Activated CD4-positive, alpha-beta T cell treated with anti-CD3 and anti-CD28 coated beads, Interleukin-2, amount 50 U/mL, for 16 hours (primary cell): Measurements from ENCODE around the gene DDX31.

Experiments
- DNase-seq: peaks from one replicate; pipeline ENCODE4 v3.0.0-alpha.2; 2020

The DDX31 gene

DNA sequence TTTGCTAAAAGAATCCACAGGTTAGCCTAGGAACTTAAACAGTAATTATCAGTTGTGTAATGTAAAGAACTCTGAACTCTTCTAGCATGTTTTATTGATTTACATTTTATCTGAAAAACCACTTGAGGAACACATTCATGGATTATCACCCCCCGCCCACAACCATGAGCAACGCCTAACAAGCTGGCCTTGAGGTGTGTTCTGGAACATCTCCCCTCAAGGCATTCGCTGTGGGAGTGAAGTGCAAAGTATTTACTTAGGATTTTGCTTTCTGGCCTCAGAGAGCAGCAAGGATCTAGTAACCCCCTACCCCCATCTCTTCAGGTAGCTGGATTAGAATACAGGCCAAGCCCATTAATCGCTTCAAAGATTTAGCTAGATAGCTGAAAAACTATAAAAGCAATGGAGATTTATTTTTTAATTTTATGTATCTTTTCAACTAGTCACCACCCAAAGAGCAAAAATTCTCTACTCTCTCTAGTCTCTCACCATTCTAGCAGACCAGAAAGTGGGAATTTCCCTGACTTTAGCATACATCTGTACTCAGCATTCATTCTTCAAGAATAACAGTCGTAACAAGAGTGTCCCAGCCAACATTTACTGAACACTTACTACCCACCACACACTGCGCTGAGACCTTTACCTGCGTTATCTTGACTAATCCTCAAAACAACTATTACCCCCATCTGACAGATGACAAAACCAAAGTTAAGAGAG lies 37.2 kb downstream of the DDX31 start:
- DNase-seq, result no peak

DNA sequence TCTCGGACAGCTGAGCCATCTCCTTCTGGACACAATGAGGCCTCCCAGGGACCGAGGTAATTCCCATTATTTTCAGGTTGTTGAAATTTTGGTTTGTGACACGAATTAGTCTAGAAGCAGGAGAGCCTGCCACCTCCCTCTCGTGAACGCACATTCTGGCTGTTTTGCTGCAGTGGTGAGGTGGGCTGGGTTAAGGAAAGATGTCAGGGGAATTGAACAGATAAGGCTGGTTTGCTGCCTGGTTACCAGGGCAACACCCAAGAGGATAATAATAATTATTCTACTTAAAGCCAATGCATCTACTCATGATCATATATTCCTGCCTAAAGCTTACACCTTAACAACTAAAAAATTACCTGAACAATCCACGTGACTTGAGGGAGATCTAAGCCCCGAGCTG lies 38.1 kb downstream of the DDX31 start:
- no peak for DNase-seq

DNA sequence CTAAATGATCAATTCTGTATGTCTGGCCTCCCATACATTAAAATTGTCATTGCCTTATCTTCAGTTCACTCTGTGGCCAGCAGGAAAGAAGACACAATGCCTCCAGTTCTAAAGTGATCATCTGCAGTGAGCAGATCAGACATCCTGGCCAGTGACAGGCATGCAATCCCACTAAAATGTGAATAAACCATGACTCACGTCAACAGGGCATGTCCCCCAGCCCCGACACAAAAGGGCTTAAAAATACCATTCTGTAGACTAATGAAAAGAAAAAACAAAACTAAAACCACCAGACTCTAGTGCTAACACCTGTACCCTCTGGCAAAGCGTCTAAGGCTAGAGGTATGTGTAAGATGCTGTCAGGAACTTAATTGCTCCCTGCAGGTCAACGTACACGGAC lies 38.5 kb downstream of the DDX31 start:
- DNase-seq, result no peak

DNA sequence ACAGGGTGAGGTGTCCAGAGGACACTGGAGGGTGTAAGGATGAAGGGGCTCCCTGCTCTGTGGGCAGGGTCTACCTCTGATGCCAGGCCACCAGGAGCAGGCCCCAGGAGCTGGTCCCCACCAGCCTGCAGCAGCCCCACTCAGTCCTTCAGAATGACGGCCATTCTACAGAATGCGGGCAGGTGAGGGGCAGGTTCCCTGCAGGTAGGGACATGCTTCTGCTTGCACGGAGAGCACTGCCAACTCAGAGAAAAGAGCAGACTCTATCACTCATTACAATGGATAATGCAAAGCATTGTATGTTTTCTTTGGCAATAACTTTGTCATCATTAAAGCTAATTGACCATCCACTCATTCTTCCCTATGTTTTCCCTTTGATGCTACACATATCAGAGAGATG lies 39.0 kb downstream of the DDX31 start:
- no peak for DNase-seq

DNA sequence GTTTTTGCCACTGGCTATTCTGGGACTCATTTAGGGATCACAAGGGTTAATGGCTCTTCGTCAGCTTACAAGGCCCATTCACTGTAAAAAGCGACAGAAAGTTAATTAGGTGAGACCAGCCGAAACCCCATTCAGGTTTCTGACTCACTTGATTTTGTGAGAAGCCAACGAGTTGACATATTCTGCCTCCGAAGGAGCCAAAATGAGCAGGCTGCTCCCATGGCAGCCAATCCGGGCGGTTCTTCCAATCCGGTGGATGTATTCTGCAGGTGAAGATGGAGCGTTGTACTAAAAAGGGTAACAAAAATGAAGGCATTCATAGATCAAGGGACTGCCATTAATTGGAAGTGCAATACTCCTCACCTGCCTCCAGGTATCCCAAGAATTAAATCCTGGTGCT lies 39.7 kb downstream of the DDX31 start:
- no peak for DNase-seq

DNA sequence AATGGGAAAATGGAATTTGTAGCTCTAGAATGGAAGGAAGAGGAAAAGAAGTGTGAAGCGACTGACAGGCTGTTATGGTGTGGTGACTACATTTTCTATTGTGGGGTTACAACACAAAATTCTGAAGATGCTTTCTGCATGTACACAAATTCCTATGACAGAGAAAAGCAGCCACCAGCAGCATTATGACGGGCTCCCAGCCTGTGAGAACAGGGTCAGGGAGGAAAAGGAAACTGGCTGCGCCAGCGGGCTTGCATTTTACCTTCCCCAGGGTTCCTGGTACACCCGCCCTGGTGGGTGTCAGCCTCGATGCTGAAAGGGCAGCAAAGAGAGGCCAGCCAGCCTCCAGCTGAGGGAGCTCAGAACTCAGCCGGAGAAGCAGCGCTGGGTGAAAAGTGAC lies 41.0 kb downstream of the DDX31 start:
- DNase-seq, result no peak

DNA sequence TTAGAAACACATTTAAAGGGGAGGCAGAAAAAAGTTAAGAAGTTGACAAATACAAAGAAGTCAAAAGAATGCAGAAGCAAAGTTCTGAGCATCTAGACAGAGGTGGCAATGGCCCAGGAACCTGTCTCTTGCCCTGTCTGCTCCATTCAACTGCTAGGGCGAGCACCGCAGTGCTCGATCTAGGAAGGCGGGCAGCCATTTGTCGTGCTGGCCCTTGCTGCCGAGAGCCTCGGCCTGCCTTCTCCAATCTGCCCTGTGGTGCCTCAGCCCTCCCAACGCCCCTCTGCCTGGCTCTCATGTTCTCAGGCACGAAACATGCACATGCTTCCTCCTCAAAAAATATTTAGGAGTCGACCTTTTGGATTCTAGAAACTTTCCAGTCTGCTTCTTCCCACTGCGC lies 42.2 kb downstream of the DDX31 start:
- DNase-seq, result no peak

DNA sequence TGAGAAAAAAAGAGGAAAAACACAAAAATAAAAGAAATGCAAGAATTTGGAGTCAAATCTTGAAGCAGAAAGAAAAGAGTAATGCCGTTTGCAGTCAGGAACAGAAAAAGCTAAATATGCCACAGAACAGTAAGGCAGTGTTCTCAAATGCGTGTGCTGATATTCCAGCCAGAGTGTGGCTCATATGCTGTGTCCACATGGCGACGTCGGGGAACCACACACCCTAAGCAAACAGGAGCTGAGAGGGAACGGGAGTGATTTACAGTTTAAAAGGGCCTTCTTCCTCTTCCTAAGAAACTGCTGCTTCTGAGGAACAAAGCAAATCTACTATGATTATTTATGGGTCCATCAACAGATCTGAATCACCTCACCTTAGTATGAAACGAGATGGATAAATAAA lies 42.7 kb downstream of the DDX31 start:
- DNase-seq, result no peak

DNA sequence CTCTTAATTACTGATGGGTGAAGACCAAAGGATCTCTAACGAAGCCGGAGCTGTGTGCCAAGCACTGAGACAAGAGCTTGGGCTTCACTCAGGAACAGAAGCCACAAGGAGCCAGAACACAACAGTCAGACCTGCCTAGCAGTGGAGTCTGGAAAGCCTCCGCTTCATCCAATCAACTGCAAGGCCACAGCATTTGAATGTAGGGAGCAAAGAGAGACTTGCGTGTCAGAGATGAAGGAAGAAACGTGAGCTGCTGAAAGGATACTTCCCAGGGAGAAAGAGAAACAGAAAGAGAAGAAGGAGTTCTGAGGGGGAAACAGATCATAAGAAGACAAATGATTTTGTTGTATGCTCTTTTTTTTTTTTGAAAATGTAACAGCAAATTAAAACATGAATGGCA lies 43.5 kb downstream of the DDX31 start:
- DNase-seq, result no peak

DNA sequence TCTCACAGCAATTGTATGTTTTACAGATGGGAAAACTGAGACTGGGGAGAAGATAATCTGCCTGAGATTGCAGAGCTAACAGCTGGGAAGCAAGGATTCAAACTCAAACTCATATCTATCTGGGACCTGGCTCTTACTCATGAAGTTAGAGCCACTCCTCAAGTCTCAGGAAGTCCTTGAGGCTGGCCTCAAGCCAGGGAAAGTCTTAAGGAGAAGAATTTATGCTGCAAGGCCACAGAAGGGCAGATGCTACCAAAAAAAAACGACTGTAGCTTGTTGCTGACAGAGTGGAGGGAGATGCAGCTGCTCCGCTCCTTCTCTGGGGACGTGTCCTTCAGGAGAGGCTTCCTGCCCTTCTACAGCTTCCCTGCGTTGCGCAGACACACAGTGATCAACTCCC lies 47.6 kb downstream of the DDX31 start:
- no peak for DNase-seq

DNA sequence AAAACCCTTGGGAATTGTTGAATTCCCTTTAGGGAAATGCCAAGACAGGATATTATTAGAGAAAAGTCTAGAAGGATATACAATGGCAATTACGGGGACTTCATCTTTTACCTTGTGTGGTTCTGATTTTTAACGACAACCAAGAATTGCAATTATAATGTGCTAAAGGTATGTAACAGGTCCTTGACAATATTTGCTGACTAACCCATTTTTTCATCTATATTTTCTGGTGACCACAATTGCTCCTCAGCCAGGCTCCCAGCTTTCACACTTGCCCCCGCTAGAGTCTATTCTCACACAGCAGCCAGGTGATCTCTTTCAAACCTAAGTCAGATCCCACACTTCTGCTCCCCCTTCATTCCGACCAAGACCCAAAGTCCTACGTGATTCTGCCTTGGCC lies 53.1 kb downstream of the DDX31 start:
- no peak for DNase-seq

DNA sequence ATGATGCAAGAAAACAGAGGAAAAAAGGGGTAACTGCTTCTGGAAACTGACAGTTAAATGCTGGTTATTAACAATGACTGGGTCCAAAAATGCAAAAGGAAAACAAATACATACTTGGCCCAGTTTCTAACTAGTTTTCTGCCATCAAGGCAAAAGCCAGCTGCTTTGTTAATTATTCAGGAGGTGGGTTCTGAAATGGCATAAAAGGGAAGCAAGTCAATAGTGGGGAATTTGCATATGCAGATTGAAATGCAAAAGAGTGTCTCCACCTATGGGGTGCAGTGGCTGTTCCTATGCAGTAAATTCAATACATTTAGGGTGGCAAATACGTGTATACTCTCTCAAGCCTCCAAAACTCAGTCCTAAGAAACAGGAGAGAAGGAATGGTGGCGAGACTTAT lies 54.0 kb downstream of the DDX31 start:
- DNase-seq, result no peak

DNA sequence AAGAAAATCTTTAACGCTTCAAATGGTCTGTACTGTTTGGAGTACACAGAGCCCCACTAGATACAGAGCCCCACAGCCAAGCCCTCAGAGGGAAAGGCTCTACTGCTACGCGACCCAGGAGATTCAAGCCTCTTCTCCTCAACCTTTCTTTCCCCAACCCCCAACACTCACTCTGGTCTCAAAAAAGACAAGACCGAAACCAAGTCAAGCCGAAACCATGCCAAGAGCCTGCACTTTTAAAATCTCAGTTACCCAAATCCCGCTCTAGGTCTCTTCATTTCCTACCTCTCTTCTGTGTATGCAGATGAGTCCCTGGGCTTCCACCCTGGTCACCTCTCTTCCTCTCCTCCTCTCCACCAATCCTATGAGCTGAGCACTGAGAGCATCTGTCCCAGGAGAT lies 55.5 kb downstream of the DDX31 start:
- no peak for DNase-seq

DNA sequence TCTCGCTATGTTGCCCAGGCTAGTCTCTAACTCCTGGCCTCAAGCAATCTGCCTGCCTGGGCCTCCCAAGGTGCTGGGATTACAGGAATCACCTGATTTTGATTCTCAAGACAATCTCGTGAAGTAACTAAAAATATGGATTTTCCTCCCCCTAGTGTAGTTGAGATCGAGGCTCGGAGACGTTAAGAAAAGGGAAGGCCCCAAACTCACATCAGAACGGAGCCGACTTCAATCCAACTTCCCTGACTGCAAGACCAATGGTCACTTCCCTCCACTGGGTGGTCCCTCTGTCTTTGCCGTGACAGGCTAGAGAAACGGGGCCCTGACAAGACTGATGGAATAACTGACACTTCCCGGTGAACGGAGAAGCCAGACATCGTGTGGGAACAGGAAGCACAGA lies 59.1 kb downstream of the DDX31 start:
- DNase-seq, result no peak

DNA sequence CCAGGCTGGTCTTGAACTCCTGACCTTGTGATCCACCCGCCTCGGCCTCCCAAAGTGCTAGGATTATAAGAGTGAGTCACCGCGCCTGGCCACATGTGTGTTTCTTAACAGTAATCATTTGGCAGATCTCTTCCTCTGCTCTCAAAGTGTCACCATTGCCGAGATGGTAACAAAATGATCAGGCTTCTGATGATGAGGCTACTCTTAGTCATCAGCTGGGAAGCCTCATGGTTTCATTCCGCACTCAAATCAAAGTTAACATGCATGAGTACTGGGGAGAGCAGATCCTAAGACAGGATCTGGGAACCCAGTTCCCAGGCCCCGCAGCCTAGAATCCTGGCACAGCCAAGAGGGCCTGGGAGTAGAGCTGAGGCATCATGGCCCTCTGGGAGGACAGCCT lies 60.0 kb downstream of the DDX31 start:
- DNase-seq, result peak; percentile 6

DNA sequence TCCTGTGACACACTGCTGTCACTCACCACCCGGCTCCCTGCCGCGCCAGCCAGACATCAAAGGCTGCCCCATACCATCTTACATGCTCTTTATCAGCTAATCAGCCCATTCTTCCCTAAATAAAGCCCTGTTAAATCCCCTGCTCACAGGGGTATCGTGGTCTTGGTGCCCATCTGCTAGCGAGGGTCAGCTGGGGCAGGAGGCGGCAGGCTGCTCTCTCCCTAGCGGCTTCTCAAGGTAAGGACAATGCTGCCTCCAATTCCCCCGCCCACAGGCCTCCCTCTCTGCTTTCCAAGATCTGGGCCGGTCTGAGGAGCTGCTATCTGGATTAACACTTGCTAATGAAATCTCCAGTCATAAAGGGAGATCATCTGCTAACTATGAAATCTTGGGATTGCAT lies 60.6 kb downstream of the DDX31 start:
- no peak for DNase-seq

DNA sequence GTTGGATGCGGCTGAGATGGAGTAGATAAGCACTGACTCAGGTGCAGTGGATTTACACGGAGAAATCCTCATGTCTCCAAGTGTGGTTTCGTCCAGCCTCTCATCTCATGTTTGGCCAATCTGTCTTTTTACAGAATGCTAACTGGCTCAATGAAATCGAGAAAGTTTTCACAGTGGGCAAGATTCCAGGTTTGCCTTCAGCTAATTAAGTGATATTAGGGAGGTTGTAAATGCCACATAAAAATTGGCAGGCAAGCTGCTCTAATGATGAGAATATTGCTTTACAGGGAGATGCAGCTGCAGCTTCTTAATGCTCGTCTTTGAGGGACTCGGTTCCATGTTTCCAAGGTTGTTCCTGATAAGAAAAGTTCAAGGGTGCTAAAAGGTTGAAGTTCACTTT lies 63.7 kb downstream of the DDX31 start:
- no peak for DNase-seq

DNA sequence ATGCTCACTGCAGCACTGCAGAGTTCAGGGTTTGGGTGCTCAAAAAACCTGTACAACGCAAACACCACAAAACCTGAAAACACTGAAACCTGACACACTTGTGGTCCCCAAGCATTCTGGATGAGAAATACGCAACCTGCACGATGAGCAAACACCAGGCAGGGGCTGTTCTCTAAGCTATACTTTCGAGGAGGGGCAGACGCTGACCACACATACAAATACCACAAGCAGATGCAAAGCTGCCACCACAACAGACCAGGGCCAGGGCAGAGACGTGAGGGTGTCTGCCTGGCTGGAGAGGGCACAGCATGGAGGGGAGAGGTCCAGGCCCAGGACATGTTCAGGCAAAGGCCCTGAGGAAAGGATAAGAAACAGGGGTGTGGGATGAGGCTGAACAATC lies 64.4 kb downstream of the DDX31 start:
- no peak for DNase-seq

DNA sequence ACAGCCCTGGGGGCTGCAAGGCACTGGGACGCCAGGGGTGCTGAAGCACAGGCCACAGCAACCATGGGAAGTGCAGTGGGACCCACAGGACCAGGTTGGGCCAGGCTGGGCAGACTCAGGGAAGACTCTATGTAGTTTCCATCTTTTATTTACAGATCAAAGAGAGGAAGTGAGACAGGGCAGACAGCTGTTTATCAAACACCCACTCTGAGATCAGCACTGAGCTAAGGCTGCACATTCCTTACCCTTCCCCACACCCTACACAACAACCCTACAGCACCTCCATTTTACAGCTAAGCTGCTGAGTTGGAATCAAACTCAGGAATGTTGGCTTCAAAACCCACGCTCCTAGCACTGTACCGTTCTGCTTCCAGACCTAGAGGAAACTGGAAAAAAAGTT lies 67.6 kb downstream of the DDX31 start:
- no peak for DNase-seq

DNA sequence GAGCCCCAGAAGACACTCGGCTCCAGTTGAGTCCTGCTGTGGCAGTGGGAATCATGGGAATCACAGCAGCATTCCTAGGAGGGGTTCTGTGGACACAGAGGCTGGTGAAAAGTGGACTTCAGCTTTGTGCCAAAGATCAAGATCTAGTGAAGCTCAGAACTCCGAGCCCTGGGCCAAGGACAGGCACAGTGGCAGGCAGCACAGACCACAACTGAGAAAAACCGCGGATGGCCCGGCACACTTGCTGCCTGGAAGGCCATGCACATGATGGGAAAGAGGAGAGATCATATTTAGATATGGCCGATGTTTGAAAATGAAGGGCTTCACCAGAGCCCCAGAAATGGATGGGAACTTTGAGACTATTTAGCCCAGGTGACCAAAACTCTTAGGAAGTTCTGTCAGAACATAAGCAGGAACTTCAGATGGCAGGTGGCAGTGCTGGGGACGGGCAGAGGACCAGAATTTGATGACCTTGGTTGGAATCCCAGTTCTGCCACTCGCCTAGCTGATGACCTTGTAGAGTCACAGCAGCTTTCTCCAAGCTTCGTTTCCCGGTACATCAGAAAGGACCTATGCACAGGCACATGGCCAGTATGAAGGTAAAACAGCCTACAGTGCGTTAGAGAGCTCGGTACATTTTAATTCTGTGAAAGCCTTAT lies 69.3 kb downstream of the DDX31 start:
- DNase-seq, result no peak

DNA sequence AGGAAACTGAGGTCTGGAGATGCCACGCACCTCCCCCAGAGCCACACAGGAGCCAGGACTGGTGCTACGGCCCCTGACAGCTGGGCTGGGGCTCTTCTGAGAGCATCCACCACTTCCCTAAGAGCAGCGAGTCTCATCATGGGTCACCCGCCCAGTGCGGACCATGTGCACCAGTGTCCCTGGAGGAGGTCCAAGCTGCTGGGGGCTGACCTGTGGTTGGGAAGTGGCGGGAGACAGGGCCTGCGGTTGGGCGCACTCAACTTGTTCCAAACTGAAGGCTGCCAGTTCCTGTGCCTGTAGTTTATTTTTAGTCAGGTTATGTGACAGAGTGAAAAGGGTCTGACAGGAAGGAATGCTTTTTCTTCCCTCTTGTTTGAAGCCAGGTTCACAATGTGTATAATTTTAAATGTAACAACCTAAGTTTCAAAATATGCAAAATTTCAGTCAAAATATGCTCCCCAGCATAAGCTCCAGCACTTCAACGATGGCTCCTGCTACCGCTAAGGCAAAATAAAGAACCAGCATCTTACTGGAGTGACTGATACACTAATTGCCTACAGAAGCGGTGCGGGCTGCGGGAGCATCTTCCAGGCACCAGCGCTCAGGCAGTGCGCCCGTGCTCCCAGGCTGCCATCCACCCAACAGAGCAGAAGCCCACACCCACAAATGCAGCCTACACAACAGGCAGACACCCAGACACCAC lies 72.6 kb downstream of the DDX31 start:
- DNase-seq, result no peak

DNA sequence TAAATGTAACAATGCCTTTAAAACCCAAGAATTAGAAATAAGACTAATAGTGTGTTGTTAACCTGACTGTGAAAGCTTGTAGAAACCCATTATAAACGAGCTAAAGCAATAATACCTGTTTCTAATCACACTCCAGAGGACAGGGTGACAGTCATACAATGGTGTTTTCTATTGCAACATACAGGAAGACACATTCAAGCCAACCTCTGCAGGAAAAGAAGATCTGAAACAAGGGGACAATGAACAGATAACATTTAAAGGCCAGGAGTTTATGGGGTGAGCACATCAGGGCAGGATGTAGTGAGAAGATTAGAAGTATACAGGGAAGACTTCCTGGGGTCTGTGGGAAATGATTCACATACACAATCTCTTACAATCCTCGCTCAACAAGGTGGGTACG lies 73.6 kb downstream of the DDX31 start:
- no peak for DNase-seq

DNA sequence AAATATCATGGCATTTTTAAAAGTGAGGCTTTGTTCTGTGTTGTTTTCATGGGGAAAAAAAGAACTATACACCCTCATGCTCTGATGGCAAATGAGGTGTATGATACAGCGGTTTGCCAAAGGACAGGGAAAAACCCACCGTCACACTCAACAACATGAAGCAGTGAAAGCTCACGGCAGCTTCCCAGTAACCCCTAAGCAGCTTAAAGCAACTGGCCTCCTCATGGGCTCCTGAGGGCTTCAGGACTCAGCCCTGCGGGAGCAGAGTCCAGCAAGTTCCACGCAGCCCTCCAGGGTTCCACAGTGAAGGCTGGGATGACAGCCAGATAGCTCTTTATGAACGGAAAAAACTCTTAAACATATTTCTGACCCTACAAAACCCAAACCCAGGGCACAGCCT lies 74.5 kb downstream of the DDX31 start:
- DNase-seq, result no peak

DNA sequence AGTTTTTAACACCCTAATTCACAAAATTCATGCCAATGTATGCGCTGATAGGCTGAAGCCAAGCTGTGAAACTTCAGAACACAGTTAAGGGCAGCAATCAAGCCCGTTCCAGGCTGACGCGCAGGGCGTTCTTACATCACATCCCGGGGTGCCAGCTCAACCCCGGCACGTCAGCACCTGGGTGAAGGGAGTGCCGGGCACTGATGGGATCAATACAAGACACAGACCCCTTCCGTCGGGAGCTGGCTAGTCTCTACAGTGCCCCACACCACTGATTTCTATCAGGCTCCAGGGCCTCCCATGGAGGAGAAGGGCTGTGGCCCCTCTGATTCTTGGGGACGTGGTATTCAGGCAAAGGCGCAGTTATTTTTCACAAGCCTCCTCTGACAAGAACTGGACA lies 75.4 kb downstream of the DDX31 start:
- DNase-seq, result no peak

DNA sequence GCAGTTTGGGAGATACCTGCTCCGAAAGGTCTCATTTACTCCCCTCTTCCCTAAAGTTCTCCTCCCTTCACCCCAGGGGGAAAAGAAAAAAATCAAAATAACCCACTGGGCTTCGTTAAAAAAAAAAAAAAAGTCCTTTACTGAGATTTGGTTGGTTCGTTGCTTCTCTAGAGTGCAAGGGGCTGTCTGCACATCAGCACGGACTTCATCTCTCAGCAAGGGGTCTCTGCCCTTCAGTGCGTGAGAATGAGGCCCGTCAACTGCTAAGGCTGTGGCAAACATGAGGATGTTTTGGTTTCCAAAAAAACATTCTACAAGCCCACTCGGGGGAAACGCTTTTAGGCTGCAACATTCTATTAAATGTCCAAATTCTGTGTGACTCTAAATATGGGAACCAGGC lies 77.3 kb downstream of the DDX31 start:
- no peak for DNase-seq
